ENCODE measurements around the gene SGTA.

Gene SGTA

GRCh38 chr19:2809387-2810140, 26.5 kb upstream of the SGTA start:
- no peak for DNase-seq

GRCh38 chr19:2808129-2808941, 25.3 kb upstream of the SGTA start:
- DNase-seq: no peak

GRCh38 chr19:2807379-2808128, 24.5 kb upstream of the SGTA start:
- DNase-seq: no peak

- no peak for DNase-seq
These were observed 23.8 kb upstream of the SGTA start for GRCh38 chr19:2806736-2807378.

GRCh38 chr19:2805991-2806649, 23.0 kb upstream of the SGTA start:
- DNase-seq: no peak

GRCh38 chr19:2805261-2805900, 22.3 kb upstream of the SGTA start:
- DNase-seq: no peak

- no peak for DNase-seq
These were observed 21.3 kb upstream of the SGTA start for GRCh38 chr19:2804156-2805004.

- no peak for DNase-seq
These were observed 20.5 kb upstream of the SGTA start for GRCh38 chr19:2803486-2804155.

- DNase-seq: no peak
These were observed 19.8 kb upstream of the SGTA start for GRCh38 chr19:2802826-2803225.

- no peak for DNase-seq
These were observed 17.4 kb upstream of the SGTA start for GRCh38 chr19:2800506-2800905.

- DNase-seq: no peak
These were observed 16.4 kb upstream of the SGTA start for GRCh38 chr19:2799273-2800020.

- no peak for DNase-seq
These were observed 15.7 kb upstream of the SGTA start for GRCh38 chr19:2798733-2799132.

- no peak for DNase-seq
These were observed 15.1 kb upstream of the SGTA start for GRCh38 chr19:2798158-2798685.

GRCh38 chr19:2797280-2797679, 14.2 kb upstream of the SGTA start:
- DNase-seq: no peak

GRCh38 chr19:2796659-2797266, 13.7 kb upstream of the SGTA start:
- no peak for DNase-seq

GRCh38 chr19:2795827-2796658, 13.0 kb upstream of the SGTA start:
- DNase-seq: no peak

GRCh38 chr19:2793577-2793976, 10.5 kb upstream of the SGTA start:
- DNase-seq: no peak

- DNase-seq: no peak
These were observed 10.1 kb upstream of the SGTA start for GRCh38 chr19:2793126-2793525.

All from kidney glomerular epithelial cell (primary cell).